Left renal pelvis (tissue), 4 donors: ENCODE measurements around the gene CSF1R. TPM values are rescaled to one million over a fixed set of nuclear protein-coding genes. Genes with fewer than 3 reads are reported as not detected.

Source experiments
- DNase-seq, 4 donors: peaks; one replicate each; pipeline ENCODE4 v3.0.0-alpha.2; 2013; ENCODE audit warnings: low read depth in 4 of 4, low spot score in 3 of 4
- polyA plus RNA-seq, 4 donors: library from polyadenylated mRNA; unstranded; fragments of 120-200 nt; gene quantifications; one replicate each; pipeline ENCODE4 v1.2.1, GENCODE V29; 2013; ENCODE audit not compliant: insufficient read length in 4 of 4

The CSF1R gene
- 10 to 100 TPM; 15.4 to 36.1 (median 17.1) TPM for polyA plus RNA-seq

DNA sequence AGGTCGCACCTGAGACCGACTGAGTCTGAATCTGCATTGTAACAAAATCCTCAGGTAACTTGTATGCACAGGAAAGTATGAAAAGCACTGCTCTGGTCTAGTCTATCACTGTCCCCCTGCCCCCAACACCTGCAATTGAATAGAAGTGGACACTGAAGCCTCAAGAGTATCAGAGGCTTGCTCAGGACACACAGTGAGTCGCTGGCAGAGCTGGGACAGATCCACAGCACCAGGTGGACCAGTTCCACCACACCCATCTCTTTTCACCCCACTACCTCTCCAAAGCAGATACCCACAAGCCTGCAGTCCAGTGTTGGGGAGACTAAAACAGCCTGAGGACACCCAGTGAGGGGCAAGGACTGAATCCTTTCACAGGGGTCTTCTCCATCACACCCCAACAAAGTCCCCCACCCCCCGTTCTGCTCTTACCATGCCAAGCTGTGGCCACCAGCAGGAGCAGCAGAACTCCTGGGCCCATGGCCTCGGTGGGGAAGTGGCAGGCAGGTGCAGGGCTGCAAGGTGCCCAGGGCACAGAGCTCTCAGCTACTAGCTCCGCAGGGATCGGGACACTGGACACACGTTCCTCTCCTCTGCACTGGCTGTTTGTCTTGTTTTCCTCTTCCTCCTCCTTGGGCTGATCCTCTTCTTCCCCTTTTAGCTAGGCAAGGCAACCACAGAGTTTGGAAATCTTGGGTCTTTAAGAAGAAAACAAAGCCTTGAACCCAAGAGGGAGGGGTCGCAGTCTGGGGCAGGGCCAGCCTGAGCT lies at the start of gene CSF1R:
Gene CSF1R, minus strand, starts transcription at position 605 of the 766 bp plus-strand sequence. Its CDS starts 127 bp downstream, at position 478.
- DNase-seq, result no peak

DNA sequence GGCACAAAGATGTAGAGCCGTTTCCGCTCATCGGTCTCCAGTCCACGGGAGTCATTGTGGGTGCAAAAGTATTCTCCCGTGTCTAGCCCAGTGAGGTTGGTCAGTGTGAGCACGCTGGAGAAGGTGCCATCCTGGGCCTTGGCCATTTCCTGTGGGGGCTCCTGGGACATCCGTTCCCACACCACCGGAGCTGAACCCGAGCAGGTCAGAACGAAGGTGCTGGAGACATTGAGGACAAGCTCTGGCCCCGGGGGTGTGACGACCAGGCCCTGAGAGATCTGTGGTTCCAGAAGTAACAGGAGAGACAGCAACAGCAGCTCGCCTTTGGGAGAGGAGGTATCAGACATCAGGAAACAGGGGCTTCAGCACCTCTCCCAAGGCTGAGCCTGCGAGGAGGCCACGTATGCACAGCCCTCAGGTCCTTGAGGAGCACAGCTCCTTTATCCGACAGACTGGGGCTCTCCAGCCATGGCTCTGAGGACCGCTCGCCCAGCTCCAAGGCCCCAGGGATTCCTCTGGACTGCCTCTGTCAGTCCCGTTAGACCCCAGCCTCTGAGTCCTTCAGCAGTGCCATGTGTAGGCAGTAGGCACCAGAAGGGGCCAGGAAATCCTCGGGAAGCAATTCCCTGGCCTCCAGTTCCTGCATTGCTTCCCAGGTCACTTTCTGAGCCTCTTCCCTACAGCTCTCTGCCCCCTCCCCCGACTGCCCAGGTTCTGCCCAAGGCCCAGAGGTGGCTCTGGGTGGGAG lies 49.4 kb upstream of the CSF1R start:
- DNase-seq, result no peak

DNA sequence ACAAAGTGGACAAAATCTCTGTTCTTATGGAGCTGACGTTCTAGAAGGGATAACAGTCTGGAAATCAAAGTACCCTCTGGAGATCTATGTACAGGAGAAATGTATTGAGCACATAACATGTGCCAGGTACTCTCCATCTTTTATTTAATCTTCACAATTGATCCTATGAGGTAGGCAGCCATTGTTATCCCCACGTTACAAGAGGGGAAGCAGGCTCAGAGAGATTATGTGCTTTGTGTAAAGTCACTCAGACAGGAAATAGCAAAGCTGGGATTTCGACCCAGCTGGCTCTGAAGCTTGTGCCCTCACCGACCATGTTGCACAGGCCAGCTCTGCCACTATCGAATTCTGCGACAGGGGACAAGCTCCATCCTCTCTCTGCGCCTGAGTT lies 47.8 kb upstream of the CSF1R start:
- DNase-seq, result no peak

DNA sequence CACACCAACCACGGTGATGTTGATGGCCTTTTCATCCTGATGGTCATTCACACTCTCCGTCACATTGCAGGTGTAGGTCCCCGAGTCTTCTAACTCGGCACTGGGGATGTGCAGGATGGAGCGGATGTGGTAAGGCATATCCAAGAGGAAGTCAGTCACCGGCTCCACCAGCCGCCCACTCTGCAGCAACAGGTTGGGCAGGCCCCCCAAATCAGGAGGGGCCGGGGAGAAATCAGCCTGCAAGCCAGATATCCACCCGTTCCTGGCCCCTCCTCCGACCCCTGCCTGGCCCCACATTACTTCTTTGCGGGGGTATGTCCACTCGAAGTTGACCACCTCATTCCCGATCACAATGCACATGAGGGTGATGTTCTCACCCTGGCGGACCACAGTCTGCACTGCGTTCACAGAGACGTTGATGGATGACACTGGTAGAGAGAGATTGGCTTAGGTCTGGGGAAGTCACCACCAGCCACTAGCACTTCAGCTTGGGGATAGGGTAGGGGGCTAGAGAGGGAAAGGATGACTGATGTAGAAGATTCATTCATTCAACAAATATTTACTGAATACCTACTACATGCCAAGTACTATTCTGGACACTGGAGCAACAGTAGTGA lies 47.3 kb upstream of the CSF1R start:
- DNase-seq, result no peak

DNA sequence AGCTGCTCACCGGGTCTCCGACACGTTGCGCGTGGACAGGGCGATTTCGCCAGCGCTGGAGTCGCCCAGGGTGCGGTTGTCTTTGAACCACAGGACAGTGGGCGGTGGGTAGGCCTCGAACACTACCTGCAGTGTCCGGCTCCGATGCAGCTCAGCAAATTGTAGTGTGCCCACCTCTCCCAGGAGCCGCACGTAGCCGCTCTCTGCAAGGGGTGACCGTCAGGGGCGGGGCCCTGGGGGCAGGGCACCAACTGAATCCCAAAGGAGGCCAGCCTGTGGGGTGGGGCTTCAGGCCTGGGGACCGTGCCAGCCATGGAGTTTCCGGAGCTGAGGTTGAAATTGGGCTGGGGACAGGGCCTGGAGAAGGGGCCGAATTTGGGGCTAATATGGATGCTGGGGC lies 46.4 kb upstream of the CSF1R start:
- DNase-seq, result no peak

DNA sequence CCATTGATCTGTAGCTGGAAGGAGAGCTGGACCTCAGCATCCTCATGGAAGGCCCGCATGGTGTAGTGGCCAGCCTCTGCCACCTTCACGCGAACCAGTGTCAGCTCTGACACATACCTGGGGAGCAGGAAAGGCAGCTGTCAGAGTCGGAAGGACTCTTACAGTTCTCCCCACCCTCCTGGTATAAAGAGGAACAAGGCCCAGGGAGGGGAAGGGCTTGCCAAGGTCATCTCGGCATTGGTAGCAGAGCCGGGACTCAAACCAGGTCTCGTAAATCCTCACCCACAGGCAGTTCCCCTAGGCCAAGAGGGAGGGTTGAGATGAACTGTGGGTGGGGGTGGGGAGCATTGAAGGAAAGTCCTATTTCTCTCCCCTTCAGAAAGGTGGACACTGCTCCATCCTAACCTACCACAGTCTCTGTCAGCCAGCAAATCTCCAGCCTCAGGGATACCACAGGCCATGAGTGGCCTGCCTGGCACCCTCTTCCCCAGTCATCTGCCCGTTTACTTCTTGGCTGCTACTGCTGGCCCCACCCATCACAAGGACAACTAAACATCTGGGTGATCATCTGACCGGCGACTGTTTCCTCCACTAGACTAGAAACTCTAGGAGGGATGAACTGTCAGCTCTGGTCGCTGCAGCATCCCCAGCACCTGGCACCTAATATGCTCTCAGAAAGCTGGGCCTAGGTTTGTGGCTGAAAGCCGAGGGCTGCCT lies 45.8 kb upstream of the CSF1R start:
- DNase-seq, result no peak

DNA sequence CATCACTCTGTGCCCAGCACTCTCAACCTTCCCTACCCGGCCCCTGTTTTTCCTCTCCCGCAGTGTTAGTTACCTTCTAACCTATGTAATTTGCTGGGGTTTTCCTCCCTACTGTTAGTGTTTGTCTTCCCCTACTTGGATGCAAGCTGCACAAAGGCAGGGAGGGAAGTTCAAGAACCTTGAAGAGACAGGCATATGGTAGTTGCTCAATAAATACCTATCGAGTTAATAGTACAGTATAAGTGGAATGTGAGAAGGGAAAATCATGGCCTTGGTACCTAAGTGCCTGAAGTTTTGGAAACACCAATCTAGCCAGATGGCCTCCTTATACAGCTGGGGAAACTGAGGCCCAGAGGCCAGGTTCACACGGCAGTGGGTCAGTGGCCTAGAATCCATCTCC lies 45.1 kb upstream of the CSF1R start:
- no peak for DNase-seq

DNA sequence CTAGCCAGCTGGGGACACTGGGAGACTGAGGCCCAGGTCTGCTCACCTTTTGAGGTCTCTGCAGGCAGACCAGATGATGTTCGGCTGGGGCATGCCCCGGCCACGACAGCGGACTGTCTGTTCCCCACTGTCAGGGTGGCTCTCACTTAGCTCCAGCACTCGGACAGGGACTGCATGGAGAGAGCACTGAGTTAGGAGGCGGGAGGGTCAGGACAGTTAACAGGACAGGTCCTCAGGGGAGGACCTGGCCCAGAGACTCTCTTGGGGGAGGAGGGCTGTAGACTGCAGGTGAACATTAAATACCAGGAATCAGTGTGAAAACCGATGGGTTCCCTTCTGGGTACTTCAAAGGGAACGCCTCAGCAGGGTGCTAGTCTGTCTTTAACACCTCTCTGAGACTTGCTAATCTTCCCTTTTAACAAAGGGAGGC lies 44.2 kb upstream of the CSF1R start:
- DNase-seq, result no peak

DNA sequence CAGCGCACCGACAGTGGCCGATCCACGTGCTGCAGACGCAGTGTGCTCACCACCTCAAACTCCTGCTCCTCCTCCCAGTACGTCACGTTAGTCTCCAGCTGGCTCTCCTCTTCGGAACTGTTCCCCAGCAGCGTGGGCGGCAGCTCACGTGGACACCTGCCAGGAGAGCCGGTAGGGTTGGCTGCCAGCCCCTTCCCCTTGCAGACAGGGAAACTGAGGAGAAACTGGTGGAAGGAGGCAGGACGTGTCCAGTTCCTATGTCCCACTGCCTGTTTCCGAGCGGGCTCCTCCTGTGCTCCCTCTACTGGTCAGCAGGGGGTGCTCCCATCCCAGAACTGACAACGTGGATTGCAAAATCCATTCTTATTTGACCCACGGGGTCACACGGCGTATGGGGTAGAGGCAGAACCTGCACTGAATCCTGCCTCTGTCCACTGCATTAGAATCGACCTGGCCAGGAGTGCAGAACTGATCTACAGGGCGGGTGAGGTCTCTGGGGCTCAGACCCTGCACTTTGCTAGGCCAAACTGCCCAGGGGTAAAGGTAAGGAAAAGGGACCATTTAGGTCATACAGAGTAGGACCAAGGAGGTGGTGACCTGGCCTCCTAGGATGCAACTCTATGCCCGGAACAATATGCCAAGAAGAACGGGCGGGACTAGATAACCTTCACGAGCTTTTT lies 43.6 kb upstream of the CSF1R start:
- no peak for DNase-seq

DNA sequence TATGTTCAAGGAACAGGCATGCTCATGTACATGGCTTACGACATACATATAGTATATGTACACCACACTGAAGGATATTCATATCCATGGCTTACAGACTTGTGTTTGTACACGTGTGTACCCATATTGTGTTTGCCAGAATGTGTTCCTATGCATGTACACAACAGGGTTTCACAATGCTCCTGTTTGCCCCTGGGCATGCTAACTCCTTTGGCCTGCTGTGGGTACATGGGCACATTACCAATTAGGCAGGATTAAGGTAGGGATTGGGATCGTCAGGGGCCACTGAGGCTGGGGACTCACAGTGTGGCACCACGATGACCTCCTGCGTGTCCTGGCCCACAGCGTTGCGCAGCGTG lies 43.1 kb upstream of the CSF1R start:
- DNase-seq, result no peak

DNA sequence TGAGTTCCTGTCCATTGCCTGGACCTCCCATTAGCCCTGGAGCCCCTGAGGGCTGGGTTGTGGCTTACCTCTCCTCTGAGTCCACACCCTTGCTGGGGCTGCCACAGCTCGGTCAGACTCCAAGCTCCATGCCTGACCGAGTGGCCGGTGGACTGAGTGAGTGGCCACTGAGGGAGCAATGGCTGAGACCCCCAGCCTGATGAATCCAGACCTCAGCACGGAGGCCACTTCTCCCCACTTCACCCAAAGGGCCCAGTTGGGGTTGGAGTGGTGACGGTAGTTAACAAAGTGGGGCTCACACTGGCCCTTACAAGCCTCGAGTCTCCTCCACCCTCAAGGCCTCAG lies 40.5 kb upstream of the CSF1R start:
- DNase-seq, result no peak

DNA sequence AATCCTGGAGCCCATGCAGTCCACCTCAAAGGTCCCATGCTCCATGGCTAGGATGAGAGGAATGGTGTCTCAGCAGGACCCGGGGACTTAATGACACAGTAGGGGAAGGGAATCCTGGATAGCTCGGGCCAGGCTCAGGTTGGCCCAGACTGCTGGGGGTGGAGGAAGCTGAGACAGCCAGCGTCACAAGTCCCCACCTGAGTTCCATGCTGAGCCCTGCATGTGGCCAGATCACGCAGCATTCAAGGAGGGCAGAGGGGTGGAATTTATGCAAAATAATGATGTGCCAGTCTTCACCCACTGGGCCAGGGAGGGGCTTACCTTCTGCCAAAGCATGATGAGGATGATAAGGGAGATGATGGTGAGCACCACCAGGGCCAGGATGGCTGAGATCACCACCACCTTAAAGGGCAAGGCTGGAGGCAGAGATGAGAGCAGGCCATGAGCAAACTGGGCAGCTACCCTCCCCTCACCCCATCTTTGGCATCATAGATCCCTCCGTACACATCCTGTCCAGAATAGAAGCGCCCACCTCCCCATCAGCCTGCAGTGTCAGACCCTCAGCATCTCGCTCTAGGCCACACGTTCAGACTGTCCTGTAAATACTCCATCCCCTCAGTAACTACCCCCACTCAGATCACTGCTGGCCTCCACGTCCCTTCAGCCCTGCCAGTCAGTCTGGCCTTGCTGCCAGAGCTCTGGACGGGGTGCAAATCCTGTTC lies 40.0 kb upstream of the CSF1R start:
- no peak for DNase-seq

DNA sequence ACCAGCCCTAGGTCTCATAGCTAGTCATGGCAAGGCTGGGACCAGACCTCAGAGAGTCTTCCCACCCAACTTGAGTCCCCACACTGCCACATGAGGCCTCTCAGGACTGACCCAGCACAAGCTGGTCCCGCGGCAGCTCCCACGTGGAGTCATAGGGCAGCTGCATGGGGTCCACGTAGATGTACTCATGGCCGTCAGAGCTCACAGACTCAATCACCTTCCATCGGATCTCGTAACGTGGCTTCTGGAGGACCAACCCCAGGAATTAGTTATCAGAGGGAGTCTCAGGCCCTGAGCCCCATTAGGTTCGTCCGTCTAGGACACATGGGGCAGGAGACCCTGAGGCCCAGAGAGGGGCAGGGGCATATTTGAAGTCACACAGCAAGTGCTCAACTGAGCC lies 39.0 kb upstream of the CSF1R start:
- DNase-seq, result no peak

DNA sequence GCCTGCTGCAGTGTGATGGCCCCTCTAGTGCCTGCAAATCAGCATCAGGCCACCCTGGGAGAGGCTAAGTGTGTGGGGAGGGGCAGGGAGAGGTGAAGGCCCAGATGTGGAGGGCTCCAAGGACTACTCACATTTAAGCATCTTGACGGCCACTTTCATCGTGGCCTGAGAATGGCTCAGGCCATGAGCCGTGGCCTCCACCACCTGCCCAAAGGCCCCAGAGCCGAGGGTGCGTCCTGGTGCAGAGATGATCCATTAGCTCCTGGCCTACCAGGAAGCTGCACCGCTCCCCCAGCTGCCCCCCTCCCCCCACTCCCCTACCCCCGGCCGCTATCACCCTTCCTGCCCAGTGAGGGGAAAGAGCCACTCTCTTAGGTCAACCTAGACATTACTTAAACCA lies 38.2 kb upstream of the CSF1R start:
- no peak for DNase-seq

DNA sequence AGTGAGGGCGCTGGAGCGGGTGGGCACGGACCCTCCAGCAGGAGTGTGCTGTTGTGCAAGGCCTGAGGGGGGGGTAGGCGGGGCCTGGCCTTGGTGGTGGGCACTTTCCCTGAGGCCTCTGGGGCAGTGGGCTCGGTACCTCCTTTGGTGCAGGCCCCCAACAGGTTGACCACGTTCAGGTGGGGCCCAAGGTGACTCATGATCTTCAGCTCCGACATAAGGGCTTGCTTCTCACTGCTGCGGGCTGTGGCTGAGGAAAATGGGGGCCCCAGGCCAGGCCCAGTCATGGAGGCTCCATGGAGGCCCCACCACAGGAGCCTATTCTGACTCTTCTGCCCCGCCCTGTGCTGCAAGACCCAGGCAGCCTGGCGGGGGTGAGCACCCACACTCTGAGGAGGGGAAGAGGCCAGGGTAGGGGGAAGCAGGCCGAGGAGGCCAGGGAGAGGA lies 37.8 kb upstream of the CSF1R start:
- DNase-seq, result no peak

DNA sequence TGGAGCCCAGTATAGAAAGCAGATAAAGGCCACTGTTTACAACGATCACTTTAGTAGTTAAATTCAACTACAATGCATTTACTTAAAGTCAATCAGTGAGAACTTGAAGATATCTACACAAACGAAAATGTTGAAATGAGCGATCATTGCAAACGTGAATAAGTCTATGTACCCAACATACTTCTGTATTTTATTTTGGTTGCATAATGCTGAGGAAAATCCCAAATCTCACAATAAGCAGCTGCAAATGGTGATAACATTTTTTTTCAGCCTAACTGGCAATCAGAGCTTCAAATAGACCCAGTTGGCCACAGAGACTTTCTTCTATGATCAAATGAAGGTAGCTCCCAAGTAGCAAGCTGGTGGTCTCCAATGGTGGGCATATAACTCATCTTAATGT lies 37.2 kb upstream of the CSF1R start:
- DNase-seq, result no peak

DNA sequence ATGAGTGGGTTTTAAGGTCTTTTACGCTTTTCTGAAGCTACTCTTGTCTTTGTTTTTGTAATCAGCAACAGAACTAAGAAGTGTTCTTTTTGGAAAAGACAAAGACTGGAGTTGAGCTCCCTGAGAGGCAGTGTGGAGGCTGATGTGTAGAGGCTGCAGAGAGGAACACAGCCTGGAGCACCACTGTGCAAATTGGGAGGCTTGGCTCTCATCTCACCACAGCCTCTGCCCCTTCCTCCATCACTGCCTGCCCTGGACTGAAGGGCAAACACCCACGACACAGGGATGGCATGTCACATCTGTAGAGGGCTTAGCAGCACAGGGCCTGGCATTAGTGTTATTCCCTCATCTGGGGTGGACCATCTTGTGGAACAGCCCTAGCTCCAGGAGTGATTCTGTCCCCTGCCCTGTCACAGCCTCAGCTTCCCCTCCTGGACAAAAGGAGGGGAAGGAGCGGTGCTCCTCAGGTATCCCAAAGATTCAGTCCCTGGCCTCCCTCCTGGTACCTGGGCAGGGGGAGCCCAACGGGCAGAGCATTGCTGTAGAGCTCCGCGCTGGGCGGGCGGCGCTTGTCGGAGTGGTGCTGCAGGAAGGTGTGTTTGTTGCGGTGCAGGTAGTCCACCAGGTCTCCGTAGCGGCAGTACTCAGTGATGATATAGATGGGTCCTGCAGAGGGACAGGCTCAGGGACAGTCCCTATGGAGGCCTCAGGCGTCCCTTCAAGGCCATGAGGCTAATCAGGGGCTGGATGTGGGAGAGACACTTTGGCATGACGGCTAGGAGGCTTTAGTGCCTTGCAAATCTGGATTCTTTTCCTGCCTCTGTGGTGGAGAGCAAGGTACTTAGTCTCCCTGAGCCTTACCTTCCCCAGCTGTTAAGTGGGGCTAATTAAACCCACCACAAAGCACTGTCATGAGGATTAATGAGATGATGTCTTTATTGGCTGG lies 36.5 kb upstream of the CSF1R start:
- no peak for DNase-seq

DNA sequence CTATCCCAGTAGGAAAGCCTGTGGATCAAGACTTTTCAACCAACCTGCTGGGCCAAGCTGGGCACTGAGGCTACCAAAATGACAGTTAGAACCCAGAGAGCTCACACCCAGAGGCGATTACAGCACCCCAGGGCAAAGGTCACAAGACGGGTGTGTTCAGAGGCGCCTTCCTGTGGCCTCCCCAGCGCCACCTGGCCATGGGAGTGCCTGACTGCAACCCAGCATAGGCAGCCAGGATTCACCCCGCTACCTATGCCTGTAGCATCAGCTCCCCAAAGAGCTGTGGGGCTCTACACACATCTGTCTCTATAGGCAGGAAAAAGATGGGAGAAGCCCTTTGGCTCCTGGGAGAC lies 35.8 kb upstream of the CSF1R start:
- DNase-seq, result no peak
